ENCODE results near the gene LOXL1.

The LOXL1 gene

GRCh38 chr15:73994912-73995622, 68.8 kb downstream of the LOXL1 start:
- no peak for FAIRE-seq

- no peak for FAIRE-seq
Observed at GRCh38 chr15:73996267-73996666, 70.0 kb downstream of the LOXL1 start.

GRCh38 chr15:73996939-73997338, 70.7 kb downstream of the LOXL1 start:
- no peak for FAIRE-seq

GRCh38 chr15:73997986-73998385, 71.7 kb downstream of the LOXL1 start:
- no peak for FAIRE-seq

Measured in endometrium (tissue), 2 donors.